Tibial nerve (tissue), 4 donors: ENCODE data around the gene INPP5A.

Experiments
- EP300 ChIP-seq, 2 donors: sonication (generic); formaldehyde crosslinking; IDR thresholded peaks; one replicate each; pipeline ENCODE4 v1.6.1; 2017; ENCODE audit warnings: antibody characterized with exemption in 2 of 2, mild to moderate bottlenecking in 1 of 2
- POLR2A ChIP-seq, 2 donors: fragments of 450-650 bp; IDR thresholded peaks; one replicate each; pipeline ENCODE4 v1.6.1; 2017; ENCODE audit warnings: antibody characterized with exemption in 2 of 2, mild to moderate bottlenecking in 2 of 2, moderate library complexity in 2 of 2
- TF ChIP-seq, protein P1 (sequence below), 5 experiments: fragments of 200-600 bp in 3 of 5; fragments of 450-650 bp in 2 of 5; sonication (generic) in 3 of 5; IDR thresholded peaks; one replicate each; pipeline ENCODE4 v1.5.1; 2016 to 2019; ENCODE audit warnings: antibody characterized with exemption in 5 of 5, mild to moderate bottlenecking in 3 of 5, moderate library complexity in 2 of 5

DNA sequence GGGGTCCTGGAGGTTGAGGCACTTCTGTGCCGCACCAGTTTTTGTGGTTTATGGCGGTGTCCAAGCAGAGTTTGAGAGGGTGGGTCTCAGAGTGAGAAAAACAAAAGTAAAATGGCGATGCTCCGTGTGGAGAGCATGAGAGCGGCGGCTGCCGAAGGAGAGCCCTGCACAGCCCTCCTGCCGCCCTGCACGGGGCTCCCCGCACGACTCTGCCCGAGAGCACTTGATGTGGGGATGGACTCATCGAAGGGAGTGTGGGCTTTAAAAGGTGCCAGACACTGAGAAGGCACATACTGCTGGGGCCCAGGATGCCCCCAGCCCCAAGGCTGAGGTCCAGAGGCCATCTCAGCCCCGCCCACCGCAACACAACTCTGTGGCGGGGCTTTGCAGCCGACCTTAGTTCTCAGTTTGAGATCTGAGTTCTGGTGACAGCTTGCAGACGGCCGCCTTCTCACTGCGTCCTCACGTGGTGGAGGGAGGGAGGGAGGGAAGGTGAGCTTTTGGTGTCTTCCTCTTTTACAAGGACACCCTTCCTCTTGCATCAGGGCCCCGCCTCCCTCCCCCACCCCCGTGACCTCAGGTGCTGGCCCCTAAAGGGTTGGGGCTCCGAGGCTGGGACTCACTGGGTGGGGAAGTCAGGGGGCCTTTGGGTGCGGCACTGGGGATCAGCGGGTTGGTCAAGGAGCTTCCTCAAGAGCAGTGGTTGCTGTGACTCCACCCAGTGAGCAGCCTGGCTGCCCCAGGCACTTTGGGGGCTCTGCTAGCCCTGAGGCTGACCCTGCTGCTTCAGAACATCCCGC, 179.3 kb downstream of the INPP5A start:
- TF ChIP-seq, protein P1, sequence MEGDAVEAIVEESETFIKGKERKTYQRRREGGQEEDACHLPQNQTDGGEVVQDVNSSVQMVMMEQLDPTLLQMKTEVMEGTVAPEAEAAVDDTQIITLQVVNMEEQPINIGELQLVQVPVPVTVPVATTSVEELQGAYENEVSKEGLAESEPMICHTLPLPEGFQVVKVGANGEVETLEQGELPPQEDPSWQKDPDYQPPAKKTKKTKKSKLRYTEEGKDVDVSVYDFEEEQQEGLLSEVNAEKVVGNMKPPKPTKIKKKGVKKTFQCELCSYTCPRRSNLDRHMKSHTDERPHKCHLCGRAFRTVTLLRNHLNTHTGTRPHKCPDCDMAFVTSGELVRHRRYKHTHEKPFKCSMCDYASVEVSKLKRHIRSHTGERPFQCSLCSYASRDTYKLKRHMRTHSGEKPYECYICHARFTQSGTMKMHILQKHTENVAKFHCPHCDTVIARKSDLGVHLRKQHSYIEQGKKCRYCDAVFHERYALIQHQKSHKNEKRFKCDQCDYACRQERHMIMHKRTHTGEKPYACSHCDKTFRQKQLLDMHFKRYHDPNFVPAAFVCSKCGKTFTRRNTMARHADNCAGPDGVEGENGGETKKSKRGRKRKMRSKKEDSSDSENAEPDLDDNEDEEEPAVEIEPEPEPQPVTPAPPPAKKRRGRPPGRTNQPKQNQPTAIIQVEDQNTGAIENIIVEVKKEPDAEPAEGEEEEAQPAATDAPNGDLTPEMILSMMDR (IDR thresholded peaks at IDR 0.05): no peak
- TF ChIP-seq POLR2A (IDR thresholded peaks at IDR 0.05) (no peak), EP300 (IDR thresholded peaks at IDR 0.05) (no peak)
